Activated effector memory CD4-positive, alpha-beta T cell treated with Interleukin-2 at 50 U/mL for 16 hours (primary cell): ENCODE data around the gene SLC49A3.
"Not testable (repeated sequence)": the region's sequence is repeated elsewhere in the genome, so short reads cannot be mapped to it uniquely, and the experiment has no call there.

ENCODE experiments used
- DNase-seq: peaks from one replicate; pipeline ENCODE4 v3.0.0-alpha.2; 2020

The SLC49A3 gene

DNA sequence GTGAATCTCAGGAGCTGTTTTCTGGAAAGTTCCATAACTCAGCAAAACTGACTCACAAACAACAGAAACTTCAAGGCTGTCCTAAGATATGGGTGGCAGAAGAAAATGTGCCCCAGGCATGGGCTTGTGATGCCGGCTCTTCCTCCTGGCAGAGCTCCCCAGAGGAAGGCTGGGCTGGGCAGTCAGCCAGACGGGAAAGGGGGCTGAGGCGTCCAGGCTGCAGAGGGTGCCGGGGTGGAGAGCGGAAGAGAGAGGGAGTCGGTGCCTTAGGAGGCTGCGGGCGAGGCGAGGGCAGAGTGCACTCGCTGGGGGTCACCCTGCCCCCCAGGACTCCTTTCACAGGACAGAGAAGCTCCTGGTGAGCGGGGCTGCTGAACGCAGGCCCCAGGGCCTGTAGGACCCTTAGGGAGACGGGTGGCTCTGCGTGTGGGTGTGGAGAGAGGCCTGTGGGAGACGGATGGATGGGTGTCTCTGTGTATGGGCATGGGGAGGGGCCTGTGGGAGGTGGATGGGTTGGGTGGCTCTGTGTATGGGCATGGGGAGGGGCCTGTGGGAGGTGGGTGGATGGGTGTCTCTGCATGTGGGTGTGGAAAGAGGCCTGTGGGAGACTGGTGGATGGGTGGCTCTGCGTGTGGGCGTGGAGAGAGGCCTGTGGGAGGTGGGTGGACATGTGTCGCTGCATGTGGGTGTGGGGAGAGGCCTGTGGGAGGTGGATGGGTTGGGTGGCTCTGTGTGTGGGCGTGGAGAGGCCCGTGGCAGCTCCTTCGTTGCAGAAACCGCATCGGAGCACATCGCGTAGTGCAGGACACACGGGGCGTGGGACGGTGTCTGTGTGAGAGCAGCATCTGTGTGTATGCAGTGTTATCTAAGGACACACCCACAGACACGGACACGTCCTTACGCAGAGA lies 32.6 kb upstream of the SLC49A3 start:
- DNase-seq = no peak

DNA sequence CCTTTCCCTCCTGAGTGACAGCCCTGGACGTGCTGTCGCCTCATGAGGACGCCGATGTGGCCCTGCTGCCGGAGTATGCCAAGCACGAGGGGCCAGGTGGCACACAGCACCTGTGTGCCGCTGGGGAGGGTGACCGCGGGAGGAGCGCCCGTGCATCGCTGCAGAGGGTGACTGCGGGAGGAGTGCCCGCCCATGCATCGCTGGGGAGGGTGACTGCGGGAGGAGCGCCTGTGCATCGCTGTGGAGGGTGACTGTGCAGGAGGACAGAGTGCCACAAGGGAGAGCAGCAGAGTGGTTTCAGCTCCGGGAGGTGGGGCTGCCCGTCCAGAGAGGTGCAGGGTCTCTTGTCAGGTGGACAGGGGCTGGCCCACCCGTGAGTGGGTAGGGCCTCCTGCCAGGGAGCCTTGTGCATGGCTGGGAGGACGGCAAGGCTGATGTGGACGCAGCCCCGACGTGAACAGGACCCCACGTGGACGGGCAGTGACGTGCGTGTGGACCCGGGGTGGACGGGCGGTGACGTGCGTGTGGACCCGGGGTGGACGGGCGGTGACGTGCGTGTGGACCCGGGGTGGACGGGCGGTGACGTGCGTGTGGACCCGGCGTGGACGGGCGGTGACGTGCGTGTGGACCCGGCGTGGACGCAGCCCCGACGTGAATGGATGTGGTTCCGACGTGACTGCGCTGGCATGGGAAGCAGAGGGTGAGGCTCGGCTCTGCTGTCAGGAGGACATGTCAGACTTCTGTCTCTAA lies 31.3 kb upstream of the SLC49A3 start:
- DNase-seq = no peak

DNA sequence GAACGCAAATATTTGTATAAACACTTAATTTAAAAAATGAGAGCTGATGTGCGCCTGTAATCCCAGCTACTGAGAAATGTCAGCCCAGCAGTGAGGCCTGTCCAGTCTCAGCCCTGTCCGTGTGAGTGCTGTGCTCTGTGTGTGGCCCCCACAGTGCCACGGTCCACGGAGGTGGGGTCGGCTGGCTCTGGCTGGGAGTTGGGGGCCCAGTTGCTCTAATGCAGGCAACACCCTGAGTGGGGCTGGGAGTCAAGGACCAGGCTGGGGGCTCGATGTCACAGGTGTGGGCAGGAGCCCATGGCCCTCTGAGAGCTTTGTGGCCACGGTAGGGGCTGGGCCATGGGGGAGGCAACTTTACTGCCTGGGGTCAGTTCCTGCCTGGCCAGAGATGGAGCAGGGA lies 29.5 kb upstream of the SLC49A3 start:
- DNase-seq = no peak

DNA sequence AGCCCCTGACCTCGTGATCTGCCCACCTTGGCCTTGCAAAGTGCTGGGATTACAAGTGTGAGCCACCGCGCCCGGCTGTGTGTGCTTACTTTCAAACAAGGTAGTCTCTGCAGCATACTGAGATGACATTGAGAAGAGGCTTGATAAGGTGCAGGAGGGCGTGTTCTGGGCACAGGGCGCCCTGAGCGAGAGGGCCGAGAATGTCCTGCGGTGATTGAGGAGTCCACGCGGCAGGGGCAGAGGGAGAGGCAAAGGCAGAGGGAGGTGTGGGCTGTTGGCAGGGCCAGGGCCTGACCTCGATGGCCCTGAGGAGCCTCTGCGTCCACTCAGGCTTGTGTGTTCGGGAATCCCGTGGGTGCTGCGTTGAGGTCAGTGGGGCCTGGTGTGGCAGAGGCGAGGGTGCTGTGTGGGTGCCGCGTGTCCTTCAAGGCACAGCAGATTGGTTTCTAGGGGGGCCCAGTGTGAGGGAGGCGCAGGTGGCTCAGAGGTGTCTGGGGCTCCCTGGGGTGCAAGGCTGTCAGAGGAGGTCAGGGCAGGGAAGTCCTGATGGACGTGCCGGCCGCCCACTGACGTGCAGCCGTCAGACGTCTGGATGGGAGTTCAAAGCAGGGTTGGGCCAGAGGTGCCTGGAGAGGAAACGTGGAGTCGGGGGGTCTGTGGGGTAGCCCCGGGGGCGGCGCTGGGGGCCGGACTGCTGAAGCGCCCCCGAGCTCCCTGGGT lies 28.8 kb upstream of the SLC49A3 start:
- no peak for DNase-seq

DNA sequence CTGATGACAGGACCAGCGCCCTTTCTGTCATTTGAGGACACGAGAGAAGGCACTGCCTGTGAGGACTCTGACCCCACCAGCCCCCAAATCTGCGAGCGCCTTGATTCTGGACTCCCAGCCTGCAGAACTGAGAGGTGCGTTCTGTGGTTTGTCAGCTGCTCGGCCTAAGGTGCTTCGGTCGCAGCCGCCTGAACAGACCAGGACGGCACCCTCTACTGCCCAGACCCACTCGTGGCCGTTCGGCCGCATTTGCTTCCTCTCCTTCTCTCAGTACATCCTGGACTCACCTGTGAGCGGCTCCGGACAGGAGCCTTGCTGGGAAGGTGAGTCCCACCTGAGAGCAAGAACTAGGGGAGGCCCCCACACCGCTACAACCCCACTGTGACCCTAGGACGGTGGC lies 25.1 kb upstream of the SLC49A3 start:
- DNase-seq = no peak

DNA sequence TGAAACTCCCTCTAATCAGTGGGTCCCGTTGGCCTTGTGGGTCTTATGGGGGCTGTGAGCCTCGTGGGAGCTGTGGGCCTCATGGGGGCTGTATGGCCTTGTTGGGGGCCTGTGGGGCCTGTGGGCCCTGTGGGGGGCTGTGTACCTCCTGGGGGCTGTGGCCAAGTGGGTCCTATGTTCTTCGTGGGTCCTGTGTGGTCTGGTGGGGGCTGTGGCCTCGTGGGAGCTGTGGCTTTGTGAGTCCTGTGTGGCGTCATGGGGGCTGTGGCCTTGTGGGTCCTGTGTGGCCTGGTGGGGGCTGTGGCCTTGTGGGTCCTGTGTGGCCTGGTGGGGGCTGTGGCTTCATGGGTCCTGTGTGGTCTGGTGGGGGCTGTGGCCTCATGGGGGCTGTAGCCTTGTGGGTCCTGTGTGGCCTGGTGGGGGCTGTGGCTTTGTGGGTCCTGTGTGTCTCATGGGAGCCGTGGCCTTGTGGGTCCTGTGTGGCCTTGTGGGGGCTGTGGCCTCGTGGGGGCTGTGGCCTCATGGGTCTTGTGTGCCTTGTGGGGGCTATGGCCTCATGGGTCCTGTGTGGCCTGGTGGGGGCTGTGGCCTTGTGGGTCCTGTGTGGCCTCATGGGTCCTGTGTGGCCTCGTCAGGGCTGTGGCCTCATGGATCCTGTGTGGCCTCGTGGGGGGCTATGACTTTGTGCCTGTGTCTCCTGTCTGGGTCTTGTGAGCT lies 24.1 kb upstream of the SLC49A3 start:
- no peak for DNase-seq

DNA sequence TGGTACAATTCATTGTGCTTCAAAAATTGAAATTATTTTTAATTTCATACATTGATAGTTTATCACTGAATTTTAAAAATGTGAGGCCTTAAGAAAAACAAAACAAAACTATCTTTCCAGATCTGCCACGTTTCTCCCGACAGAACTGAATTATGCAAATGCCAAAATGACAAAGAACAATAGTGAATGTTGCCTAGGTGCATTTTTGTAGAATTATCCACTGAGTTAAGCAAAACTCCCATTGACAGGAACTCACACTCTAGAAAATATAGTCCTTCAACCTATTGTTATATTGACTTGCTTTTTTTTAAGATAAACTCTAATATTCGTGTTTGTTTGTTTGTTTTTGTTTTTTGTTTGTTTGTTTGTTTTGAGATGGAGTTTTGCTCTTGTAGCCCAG lies 23.1 kb upstream of the SLC49A3 start:
- no peak for DNase-seq

DNA sequence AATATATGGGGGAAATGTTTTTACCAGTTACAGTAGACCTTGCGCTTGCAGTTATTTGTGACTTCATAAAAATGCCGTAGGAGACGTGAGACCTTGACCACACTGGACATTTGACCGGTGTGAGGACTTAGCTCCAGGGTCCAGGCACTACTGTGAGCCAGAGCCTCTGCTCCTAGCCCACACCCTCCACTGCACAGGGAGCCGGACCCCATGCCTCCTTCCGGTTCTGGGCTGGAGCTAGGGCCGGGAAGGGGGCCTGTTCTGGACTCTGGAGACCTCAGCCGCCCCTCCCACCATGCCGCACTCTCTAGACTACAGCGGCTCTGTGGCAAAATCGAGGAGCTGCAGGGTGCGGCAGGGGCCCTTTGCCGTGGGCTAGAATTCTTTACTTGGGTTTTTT lies 22.0 kb upstream of the SLC49A3 start:
- DNase-seq = no peak

DNA sequence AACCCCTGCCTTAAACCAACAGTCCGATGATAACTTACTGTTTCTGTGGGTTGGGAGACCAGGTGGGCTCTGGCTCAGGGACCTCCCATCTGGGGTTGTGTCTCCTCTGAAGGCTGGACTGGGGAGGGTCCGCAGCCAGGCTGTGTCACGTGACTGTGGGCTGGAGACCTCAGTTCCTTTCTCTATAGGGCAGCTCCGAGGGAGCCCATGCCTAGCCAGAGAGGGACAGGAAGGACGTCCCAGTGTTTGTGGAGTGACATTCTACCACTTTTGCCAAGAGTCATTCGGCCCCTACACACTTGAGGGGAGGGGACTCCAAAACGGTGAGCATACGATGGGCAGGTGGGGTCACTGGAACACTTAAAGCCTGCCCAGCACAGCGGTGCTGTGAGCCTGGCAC lies 21.2 kb upstream of the SLC49A3 start:
- DNase-seq = no peak

DNA sequence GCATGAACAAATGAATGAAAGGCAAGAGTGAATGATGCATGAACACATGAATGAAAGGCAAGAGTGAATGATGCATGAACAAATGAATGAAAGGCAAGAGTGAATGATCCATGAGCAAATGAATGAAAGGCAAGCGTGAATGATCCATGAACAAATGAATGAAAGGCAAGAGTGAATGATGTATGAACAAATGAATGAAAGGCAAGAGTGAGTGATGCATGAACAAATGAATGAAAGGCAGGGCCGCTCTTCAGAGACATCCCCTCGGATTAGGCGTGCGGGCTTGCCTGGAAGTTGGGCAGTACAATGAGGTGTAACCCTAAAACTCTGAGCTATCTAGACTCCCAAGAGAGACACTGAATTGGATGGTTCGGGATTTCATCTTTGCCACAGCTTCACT lies 20.4 kb upstream of the SLC49A3 start:
- DNase-seq = no peak

DNA sequence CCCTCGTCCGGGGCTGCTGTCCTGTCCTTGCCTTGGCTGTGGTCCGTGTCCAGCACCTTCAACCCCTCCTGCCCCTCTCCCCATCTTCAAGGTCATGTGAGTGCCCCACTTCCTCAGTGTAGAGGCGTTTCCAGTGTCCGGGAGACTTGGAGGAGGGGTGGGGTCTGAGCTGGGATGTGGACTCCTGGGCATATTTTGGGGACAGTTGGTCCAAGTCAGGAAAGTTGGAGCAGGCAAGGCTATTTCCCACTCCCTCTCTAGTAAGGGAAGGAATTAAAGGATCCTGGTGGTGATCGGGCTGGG lies 19.6 kb upstream of the SLC49A3 start:
- DNase-seq = no peak

DNA sequence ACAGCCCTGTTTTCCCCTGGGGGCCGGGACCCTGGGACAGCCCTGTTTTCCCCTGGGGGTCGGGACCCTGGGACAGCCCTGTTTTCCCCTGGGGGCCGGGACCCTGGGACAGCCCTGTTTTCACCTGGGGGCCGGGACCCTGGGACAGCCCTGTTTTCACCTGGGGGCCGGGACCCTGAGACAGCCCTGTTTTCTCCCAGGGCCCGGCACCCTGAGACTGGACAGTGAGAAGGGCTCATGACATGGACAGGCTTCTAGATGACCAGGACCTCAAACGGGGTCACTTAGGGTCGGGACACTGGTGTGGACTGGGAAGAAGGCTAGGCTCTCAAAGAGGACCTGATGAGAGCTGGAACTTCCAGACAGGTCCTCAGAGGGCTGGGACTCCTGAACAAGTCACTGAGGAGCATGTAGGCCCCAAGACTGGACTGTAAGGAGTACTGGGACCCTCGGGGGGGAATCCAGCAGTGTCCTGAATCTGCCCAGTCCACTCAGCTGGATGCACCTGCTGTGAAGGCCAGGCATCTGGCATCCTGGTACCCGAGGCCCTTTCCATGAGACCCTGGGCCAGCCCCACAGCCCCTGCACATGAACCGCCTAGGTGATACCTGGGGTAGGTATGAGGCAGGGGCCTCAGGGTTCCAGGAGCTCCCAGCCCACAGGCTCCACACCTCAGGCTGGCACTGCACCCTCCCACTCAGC lies 19.1 kb upstream of the SLC49A3 start:
- DNase-seq = no peak

DNA sequence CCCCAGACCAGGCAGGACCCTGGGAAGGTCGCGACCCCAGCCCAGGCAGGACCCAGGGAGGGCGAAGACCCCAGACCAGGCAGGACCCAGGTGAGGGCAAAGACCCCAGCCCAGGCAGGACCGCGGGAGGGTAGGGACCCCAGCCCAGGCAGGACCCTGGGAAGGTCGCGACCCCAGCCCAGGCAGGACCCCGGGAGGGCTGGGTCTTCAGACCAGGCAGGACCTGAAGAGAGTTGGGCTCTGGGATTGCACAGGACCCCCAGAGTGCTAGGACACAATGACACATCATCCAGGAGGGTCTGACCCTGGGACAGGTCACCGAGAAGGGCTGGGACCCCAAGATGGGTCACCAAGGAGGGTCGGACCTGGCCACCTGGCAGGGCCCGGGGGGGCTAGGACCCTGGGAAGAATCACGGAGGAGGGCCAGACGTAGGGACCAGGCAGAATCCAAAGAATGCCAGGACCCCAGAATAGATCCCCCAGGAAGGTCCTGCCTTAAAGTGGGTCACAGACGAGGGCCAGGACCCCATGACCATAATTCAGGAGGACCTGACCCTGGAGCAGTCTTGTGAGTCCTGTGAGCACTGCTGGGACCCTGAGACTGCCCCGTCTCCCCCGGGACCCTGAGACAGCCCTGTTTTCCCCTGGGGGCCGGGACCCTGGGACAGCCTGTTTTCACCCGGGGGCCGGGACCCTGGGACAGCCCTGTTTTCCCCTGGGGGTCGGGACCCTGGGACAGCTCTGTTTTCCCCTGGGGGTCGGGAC lies 18.1 kb upstream of the SLC49A3 start:
- no peak for DNase-seq

DNA sequence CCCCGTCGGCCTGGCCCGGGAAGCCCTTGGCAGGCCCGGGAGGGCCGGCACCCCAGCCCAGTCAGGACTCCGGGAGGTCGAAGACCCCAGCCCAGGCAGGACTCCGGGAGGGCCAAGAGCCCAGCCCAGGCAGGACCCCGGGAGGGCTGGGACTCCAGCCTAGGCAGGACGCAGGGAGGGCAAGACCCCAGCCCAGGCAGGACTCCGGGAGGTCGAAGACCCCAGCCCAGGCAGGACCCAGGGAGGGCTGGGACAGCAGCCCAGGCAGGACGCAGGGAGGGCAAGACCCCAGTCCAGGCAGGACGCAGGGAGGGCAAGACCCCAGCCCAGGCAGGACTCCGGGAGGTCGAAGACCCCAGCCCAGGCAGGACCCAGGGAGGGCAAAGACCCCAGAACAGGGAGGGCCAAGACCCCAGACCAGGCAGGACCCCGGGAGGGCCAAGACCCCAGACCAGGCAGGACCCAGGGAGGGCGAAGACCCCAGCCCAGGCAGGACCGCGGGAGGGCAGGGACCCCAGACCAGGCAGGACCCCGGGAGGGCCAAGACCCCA lies 17.2 kb upstream of the SLC49A3 start:
- DNase-seq = not testable (repeated sequence)

DNA sequence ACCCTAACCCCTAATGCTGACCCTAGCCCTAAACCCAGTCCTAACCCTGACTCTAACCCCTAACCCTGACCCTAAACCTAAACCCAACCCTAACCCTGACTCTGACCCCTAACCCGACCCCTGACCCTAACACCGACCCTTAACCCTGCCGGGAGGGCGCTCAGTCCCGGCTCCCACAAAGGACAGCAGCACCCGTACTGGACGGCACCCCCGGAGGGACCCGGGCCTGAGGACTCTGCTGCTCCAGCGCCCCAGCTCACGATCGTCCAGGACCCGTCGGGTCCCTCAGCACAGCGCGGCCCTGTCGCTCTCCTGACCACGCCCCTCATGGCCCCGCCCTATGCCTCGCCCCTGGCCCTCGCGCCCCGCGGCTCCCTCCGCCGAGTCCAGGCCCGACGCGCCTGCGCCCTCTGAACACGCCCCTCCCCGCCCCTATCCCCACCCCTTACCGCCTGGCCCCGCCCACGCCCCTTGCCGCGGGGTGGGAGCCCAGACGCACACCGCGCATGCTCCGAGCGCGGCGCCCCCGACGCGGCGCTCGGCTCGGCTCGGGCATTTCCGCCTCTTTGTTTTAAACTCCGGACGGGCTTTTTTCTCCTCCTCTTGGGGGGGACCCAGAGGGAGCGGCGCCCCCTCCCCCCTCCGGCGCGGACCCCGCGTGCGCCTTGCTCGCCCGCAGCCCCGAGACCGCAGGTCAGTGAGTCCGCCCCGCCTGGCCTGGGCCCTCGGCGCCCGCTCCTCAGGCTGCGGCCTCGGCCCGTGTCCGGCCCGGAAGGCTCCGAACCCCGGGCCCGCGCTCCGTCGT lies 16.5 kb upstream of the SLC49A3 start, which contains the start of gene PCGF3:
PCGF3 (plus strand) TSS at position 555 of the 805 bp plus-strand sequence. CDS start 27,849 bp downstream, outside the sequence.
- DNase-seq = peak; percentile 93

DNA sequence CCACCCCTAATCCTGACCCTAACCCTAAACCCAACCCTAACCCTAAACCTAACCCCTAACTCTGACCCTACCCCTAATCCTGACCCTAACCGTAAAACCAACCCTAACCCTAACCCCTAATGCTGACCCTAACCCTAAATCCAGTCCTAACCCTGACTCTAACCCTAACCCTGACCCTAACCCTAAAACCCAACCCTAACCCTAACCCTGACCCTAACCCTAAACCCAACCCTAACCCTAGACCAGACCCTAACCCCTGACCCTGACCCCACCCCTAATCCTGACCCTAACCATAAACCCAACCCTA lies 16.0 kb upstream of the SLC49A3 start:
- DNase-seq = no peak

DNA sequence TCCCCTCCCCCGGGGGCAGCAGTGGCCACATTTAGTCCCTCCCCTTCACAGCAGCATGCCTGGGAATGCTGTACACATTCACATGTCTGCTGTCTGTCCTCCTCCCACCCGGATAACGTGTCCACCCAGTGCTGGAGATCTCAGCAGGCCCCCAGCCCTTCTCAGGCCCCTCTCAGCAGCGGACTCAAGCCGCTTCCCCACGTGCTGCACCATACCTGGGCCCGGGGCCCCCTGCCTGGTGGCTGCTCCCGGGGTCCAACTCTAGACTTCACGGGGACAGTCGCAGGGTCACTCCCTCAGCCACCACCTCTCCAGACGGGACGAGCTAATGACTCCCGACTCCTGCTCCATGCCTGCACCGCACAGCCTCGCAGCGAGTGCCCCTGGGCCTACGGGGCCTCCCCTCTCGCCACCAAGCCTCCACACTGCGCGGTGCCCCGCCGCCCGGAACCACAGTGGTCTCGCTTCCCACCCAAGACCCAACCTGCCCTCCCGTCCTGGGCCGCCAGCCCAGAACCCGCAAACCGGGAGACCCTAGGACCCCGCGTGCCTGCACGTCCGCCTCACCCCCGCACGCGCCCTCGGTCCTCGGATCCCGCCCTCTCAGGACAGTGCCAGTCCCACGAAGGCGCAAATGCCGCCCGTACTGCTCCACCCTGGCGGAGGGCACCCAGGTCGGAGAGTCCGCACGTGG lies 15.4 kb upstream of the SLC49A3 start:
- DNase-seq = no peak

DNA sequence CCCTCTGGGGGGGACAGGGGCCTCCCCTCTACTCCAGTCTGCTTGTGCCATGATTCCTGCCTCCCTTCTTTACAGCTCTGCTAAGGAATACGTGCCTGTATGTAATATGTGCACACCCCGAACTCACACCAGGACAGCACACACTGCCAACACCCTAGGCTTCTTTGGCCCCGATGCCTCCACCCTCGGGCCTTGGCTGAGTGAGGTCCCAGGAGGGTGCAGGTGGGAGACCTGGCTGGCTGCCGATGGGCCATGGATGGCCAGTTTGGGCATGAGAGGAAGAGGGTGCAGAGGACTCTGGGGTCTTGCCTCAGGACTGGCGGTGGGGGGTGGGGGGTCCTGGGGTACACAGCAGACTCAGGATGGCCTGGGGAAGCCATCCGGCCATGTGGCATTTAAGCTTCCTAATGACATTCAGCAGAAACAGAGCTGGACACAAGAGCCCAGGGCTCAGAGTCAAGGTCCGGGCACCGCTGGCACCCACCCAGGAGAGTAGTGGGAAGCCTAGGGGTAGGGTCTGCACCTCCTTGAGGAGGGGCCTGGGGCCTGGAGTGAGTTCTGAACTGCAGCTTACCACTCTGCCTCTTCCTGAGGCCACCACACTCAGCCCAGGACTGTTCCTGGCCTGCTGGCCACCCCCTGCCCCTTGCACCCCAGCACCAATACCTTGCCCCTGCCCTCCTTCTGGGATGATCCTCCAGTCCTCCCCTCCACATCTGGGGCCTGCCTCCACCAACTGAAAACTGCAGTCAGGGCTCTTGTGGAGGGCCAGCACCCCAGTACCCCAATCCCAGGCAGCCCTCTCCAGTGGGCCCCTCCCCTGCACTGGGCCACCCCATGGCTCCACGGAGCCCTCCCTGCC lies 14.6 kb upstream of the SLC49A3 start:
- DNase-seq = no peak

DNA sequence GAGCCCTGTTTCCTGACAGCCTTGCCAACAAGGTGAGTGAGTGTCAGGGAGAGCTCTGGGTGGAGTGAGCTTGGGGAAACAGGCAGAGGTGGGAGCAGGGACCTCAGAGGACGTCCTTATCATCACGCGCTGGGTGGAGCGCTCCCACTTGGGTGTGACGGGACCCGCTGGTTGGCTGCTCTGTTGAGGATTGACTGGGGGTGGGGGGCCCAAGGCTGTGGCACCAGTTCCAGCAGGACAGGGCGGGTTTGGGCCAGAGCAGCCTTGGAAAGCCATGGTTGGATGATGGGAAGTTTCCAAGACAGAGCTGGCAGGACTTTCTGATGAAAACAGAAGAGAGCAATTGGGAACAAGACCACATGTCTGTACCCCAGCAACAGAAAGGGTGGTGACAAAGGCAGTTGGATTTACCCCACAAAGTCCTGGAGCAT lies 13.7 kb upstream of the SLC49A3 start:
- DNase-seq = no peak
